ENCODE results near the gene SLIT3.

SLIT3 gene

GRCh38 chr5:168879929-168880328 lies 421.0 kb downstream of the SLIT3 start:
- TF ChIP-seq CTCF (conservative IDR thresholded peaks at IDR 0.05; ENCODE audit: control insufficient read depth, insufficient read depth, low read depth, low read length): no peak
- peak; percentile 66 for DNase-seq (ENCODE audit: low read depth)
- no peak overlapping the region for H3K4me3 ChIP-seq (ENCODE audit: control insufficient read depth, low read depth, low read length)

GRCh38 chr5:168879331-168879730 lies 421.6 kb downstream of the SLIT3 start:
- H3K4me3 ChIP-seq (ENCODE audit: control insufficient read depth, low read depth, low read length): no peak overlapping the region
- no peak for DNase-seq (ENCODE audit: low read depth)
- TF ChIP-seq CTCF (conservative IDR thresholded peaks at IDR 0.05; ENCODE audit: control insufficient read depth, insufficient read depth, low read depth, low read length): no peak

GRCh38 chr5:168878135-168878745 lies 422.7 kb downstream of the SLIT3 start:
- DNase-seq (ENCODE audit: low read depth): no peak
- no peak for TF ChIP-seq CTCF (conservative IDR thresholded peaks at IDR 0.05; ENCODE audit: control insufficient read depth, insufficient read depth, low read depth, low read length)
- H3K4me3 ChIP-seq (ENCODE audit: control insufficient read depth, low read depth, low read length): no peak overlapping the region

GRCh38 chr5:168877132-168877892 lies 423.6 kb downstream of the SLIT3 start:
- H3K4me3 ChIP-seq (ENCODE audit: control insufficient read depth, low read depth, low read length): no peak overlapping the region
- no peak for TF ChIP-seq CTCF (conservative IDR thresholded peaks at IDR 0.05; ENCODE audit: control insufficient read depth, insufficient read depth, low read depth, low read length)
- no peak for DNase-seq (ENCODE audit: low read depth)

GRCh38 chr5:168876419-168876818 lies 424.5 kb downstream of the SLIT3 start:
- DNase-seq (ENCODE audit: low read depth): no peak
- no peak for TF ChIP-seq CTCF (conservative IDR thresholded peaks at IDR 0.05; ENCODE audit: control insufficient read depth, insufficient read depth, low read depth, low read length)

GRCh38 chr5:168875832-168876231 lies 425.1 kb downstream of the SLIT3 start:
- no peak overlapping the region for H3K4me3 ChIP-seq (ENCODE audit: control insufficient read depth, low read depth, low read length)
- TF ChIP-seq CTCF (conservative IDR thresholded peaks at IDR 0.05; ENCODE audit: control insufficient read depth, insufficient read depth, low read depth, low read length): no peak
- no peak for DNase-seq (ENCODE audit: low read depth)

More at GRCh38 chr5:168876419-168876818, 424.5 kb downstream of the SLIT3 start:
- H3K4me3 ChIP-seq (ENCODE audit: control insufficient read depth, low read depth, low read length): no peak overlapping the region
